ENCODE data around the gene ACSM2A.
A peak's percentile ranks its signal among the peaks of the same experiment; 100 is the strongest.
"Not testable (repeated sequence)": the region's sequence is repeated elsewhere in the genome, so short reads cannot be mapped to it uniquely, and the experiment has no call there.

The ACSM2A gene

GRCh38 chr16:20451364-20451763 lies at the start of gene ACSM2A:
Gene ACSM2A (plus strand): TSS chr16:20451521. CDS start chr16:20460115, 8,594 bp downstream.
- DNase-seq (ENCODE audit: low spot score); in situ Hi-C loops (cut with MboI; ENCODE audit: low sequenced_read_pairs, unreplicated experiment): not testable (repeated sequence)

- TF ChIP-seq CTCF (IDR thresholded peaks at IDR 0.05; ENCODE audit: borderline replicate concordance, control extremely low read depth, extremely low read depth, insufficient read depth, missing control alignments): no peak
- DNase-seq (ENCODE audit: low spot score): no peak
- in situ Hi-C loops (cut with MboI; ENCODE audit: low sequenced_read_pairs, unreplicated experiment): no loop called here
Measured at GRCh38 chr16:20402651-20403050, 48.7 kb upstream of the ACSM2A start.

GRCh38 chr16:20404637-20405036 lies 46.7 kb upstream of the ACSM2A start, which contains the start of gene PDILT:
Gene PDILT (minus strand): TSS chr16:20404737. CDS start chr16:20399300, 5,437 bp downstream.
- no peak for TF ChIP-seq CTCF (IDR thresholded peaks at IDR 0.05; ENCODE audit: borderline replicate concordance, control extremely low read depth, extremely low read depth, insufficient read depth, missing control alignments)
- in situ Hi-C loops (cut with MboI; ENCODE audit: low sequenced_read_pairs, unreplicated experiment): no loop called here
- no peak for DNase-seq (ENCODE audit: low spot score)

- in situ Hi-C loops (cut with MboI; ENCODE audit: low sequenced_read_pairs, unreplicated experiment): no loop called here
- TF ChIP-seq CTCF (IDR thresholded peaks at IDR 0.05; ENCODE audit: borderline replicate concordance, control extremely low read depth, extremely low read depth, insufficient read depth, missing control alignments): no peak
- DNase-seq (ENCODE audit: low spot score): peak; percentile 40
Measured at GRCh38 chr16:20409398-20410120, 41.8 kb upstream of the ACSM2A start, which contains the start of gene ACSM5. Gene ACSM5 (plus strand): TSS chr16:20409534. CDS start chr16:20411485, 1,951 bp downstream.

GRCh38 chr16:20410121-20410723 lies 41.1 kb upstream of the ACSM2A start:
- TF ChIP-seq CTCF (IDR thresholded peaks at IDR 0.05; ENCODE audit: borderline replicate concordance, control extremely low read depth, extremely low read depth, insufficient read depth, missing control alignments): no peak
- in situ Hi-C loops (cut with MboI; ENCODE audit: low sequenced_read_pairs, unreplicated experiment): no loop called here

GRCh38 chr16:20411055-20411454 lies 40.3 kb upstream of the ACSM2A start:
- DNase-seq (ENCODE audit: low spot score): no peak
- in situ Hi-C loops (cut with MboI; ENCODE audit: low sequenced_read_pairs, unreplicated experiment): no loop called here
- no peak for TF ChIP-seq CTCF (IDR thresholded peaks at IDR 0.05; ENCODE audit: borderline replicate concordance, control extremely low read depth, extremely low read depth, insufficient read depth, missing control alignments)

More at GRCh38 chr16:20410121-20410723, 41.1 kb upstream of the ACSM2A start:
- DNase-seq (ENCODE audit: low spot score): peak; percentile 47

GRCh38 chr16:20415541-20415940 lies 35.8 kb upstream of the ACSM2A start:
- TF ChIP-seq CTCF (IDR thresholded peaks at IDR 0.05; ENCODE audit: borderline replicate concordance, control extremely low read depth, extremely low read depth, insufficient read depth, missing control alignments): no peak
- in situ Hi-C loops (cut with MboI; ENCODE audit: low sequenced_read_pairs, unreplicated experiment): no loop called here
- DNase-seq (ENCODE audit: low spot score): no peak

- DNase-seq (ENCODE audit: low spot score); in situ Hi-C loops (cut with MboI; ENCODE audit: low sequenced_read_pairs, unreplicated experiment): not testable (repeated sequence)
Measured at GRCh38 chr16:20419093-20419492, 32.2 kb upstream of the ACSM2A start.

GRCh38 chr16:20421748-20422147 lies 29.6 kb upstream of the ACSM2A start:
- DNase-seq (ENCODE audit: low spot score); in situ Hi-C loops (cut with MboI; ENCODE audit: low sequenced_read_pairs, unreplicated experiment): not testable (repeated sequence)

GRCh38 chr16:20423772-20424128 lies 27.6 kb upstream of the ACSM2A start:
- in situ Hi-C loops (cut with MboI; ENCODE audit: low sequenced_read_pairs, unreplicated experiment); DNase-seq (ENCODE audit: low spot score): not testable (repeated sequence)
